Astrocyte of the spinal cord (primary cell): ENCODE data around the gene LAMA5.

Experiments
- DNase-seq: peaks from one replicate; pipeline ENCODE4 v3.0.0; 2011; ENCODE audit warnings: low read depth, low spot score
- H3K4me3 ChIP-seq: 2 replicates; pipeline ENCODE4 v1.5.1; 2011; ENCODE audit warnings: low read depth, mild to moderate bottlenecking, low read length, moderate library complexity
- in situ Hi-C: cut with HindIII; loops from 2 replicates; pipeline ENCODE4 v1.10.0; 2017; ENCODE audit warnings: low sequenced_read_pairs
- TF ChIP-seq, protein P1 (sequence below): IDR thresholded peaks from 2 replicates; pipeline ENCODE4 v1.5.1; 2012; ENCODE audit warnings: low read depth, mild to moderate bottlenecking, low read length, inconsistent platforms

The LAMA5 gene

DNA sequence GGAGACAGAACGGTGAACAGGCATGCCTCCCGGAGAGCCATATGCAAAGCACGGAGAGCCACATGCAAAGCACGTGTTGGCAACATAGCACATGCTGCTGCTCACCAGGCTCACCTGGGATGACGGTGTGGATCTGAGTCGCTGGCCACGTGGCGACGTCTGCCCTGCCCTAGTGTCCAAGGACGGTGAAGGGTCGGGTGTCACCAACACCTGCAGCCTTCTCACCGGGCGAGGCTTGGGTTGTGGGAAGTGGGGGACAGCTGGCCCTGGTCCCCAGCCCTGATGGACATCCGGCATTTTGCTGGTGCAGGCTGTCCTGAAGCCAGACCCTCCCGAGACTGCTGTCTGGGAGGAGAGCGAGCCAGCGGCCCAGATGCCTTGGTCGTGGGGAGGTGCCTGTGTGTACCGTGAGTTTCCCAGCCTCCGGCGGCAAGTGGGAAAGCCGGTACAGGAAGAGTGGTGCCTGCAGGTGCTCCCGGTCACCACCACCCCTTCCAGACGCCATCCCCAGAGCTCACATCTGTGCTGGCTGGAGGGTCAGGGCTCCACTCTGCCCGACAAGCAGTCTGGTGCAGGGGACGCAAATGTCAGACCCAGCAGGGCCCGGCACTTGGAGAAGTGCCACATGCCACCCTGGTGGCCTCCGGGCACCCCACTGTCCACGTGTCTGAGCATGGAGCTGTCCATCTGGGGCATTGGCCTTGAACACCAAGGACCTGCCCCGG is 70.2 kb downstream of the LAMA5 start:
- in situ Hi-C loops = no loop called here
- no peak for DNase-seq
- TF ChIP-seq, protein P1, sequence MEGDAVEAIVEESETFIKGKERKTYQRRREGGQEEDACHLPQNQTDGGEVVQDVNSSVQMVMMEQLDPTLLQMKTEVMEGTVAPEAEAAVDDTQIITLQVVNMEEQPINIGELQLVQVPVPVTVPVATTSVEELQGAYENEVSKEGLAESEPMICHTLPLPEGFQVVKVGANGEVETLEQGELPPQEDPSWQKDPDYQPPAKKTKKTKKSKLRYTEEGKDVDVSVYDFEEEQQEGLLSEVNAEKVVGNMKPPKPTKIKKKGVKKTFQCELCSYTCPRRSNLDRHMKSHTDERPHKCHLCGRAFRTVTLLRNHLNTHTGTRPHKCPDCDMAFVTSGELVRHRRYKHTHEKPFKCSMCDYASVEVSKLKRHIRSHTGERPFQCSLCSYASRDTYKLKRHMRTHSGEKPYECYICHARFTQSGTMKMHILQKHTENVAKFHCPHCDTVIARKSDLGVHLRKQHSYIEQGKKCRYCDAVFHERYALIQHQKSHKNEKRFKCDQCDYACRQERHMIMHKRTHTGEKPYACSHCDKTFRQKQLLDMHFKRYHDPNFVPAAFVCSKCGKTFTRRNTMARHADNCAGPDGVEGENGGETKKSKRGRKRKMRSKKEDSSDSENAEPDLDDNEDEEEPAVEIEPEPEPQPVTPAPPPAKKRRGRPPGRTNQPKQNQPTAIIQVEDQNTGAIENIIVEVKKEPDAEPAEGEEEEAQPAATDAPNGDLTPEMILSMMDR = no peak
- H3K4me3 ChIP-seq = no peak overlapping the region

DNA sequence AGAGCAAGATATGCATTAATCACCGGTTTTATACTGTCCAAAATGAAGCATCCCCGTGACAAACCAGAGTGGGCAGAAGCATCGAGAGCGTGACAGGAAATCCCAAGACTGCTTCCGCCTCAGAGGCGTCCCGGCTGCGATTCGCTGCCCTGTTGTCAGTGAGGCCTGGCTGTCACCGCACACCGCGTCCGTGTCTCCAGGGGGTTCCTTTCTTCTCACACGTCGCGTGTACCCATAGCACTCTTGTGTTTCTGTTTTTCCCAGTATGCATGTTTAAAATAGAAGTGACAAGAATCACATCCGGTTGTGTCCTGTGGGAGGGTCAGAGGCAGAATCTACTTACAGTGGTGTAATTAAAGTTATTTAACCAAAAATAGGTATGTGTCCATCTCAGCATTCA is 72.6 kb downstream of the LAMA5 start:
- no peak for DNase-seq
- in situ Hi-C loops = no loop called here
- TF ChIP-seq, protein P1 = no peak
- H3K4me3 ChIP-seq = no peak overlapping the region

DNA sequence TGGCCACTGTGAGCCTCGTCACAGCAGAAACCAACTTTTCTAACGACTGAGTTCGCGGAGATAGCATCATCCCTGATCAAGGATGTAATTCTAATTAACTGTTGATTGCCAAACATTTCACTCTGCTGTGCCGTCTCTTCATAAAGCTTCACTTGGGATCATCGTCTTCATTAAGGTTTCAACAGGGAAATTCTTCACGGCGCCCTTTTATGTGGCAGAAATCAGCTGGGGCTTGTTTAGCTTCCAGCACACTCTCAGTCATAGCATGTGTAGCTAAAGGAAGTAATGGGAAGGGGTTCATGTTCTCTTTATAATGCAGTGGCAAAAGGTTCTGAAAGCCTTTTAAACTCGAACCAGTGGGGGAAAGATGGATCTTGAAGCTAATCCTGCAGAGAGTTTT is 73.2 kb downstream of the LAMA5 start:
- in situ Hi-C loops = no loop called here
- DNase-seq = no peak
- no peak overlapping the region for H3K4me3 ChIP-seq
- TF ChIP-seq, protein P1 = no peak

DNA sequence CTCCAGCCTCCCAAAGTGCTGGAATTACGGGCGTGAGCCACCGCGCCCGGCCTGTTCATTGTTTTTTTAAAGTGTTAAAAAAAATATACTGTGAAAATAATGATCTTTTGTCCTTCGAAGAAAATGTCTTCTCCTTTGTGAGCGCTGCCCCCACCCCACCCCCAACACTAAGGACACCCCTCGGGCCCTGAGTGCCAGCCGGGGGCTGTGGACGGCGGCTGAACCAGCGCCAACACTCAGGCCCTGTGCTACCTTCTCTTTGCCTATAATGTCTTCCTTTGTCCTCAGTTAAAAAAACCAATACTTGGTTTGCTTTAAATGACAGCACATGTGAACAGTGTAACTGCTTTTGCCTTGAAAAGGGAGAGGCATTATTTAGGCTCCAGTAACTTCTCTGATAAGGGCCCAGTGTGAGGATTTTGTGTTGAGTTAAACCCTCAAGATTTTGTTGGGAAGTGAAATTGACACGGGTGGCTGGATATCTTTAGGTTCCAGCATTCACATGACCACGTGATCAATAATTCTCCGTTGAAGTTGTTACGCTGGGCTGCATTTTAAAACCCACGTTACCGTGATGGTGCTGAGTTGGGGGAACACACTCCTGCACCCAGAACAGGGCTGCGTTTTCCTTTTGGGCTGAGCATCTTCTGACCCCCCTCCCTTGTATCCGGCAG is 73.9 kb downstream of the LAMA5 start:
- TF ChIP-seq, protein P1 = no peak
- no peak for DNase-seq
- in situ Hi-C loops = no loop called here
- H3K4me3 ChIP-seq = no peak overlapping the region

DNA sequence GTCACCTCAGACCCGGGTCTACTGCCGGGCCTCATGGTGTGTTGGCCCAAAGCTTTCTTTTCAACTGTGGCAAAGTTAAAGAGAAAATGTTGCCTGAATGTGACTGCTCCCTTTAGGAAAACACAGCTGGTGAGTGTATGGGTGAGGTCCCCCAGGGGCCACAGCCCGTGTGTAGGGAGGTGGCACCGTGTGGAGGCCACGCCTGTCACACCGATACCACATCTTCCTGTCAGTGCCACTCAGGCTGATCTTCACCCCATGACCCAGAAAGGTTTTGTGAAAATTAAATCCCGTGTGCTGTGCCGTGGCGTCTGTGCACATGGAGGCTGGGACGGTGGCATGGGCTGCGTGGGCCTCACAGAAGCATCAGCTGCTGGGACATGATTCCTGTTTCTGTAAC is 75.0 kb downstream of the LAMA5 start:
- H3K4me3 ChIP-seq = no peak overlapping the region
- in situ Hi-C loops = no loop called here
- DNase-seq = no peak
- TF ChIP-seq, protein P1 = no peak

DNA sequence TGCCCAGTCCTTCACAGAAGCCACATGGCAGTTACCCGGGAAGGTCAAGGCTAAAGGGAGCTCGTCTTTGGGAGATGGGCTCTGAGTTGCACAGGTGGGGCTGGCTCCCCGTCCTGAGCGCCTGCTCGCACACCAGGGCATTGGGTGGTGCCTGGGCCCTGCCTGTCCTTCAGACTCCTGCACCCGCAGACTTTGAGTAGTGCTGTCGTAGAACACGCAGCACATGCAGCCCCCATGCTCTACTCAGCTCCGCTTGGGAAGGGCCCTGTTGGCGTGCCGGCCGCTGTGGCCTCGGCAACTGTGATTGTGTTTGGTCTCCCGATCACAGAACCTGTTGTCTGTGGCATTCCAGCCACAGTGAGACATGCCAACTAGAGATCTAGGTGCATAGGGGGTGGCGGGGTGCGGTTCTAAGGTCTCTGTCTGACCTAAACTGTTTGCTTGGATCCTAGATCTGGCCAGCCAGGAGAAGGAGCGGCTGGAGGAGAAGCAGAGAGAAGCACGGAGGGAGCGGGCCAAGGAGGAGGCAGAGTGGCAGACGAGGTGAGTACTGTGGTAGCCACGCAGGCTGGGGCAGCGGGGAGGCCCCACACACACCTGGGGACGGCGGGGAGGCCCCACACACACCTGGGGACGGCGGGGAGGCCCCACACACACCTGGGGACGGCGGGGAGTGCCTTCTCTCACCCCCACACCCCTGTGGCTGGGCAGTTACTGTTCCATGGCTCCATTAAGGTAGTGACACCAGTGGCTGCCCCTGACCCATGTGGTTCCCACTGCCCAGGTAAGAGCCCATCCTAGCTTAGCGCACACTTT is 75.7 kb downstream of the LAMA5 start:
- TF ChIP-seq, protein P1 = no peak
- H3K4me3 ChIP-seq = no peak overlapping the region
- no peak for DNase-seq
- in situ Hi-C loops = no loop called here
